GM18519 (cell line): ENCODE data around the gene CAT.

Source experiments
- ATAC-seq: cut with Tn5 transposase; IDR thresholded peaks from one replicate; pipeline ENCODE4 v1.9.1; 2021; ENCODE audit warnings: mild to moderate bottlenecking, moderate library complexity; ENCODE audit not compliant: unreplicated experiment, low FRiP score

The CAT gene

GRCh38 chr11:34519595-34520235 is 81.0 kb downstream of the CAT start:
- ATAC-seq: no peak

GRCh38 chr11:34521265-34521664 is 82.5 kb downstream of the CAT start:
- no peak for ATAC-seq
